ENCODE data around the gene HSP90AB1. TPM values are rescaled to one million over a fixed set of nuclear protein-coding genes. Genes with fewer than 3 reads are reported as not detected.

The HSP90AB1 gene
- total RNA-seq, 1 experiment from 2014 or later: 1,986 TPM

- Histone ChIP-seq H2AFZ (ENCODE audit: low read length) (no peak overlapping the region), H2AK5ac (ENCODE audit: insufficient read length, low read length) (no peak overlapping the region), H2BK20ac (ENCODE audit: low read depth, low read length, poor library complexity, severe bottlenecking) (no peak overlapping the region), H3K56ac (ENCODE audit: insufficient read length, low read depth, low read length) (no peak overlapping the region), H3K79me2 (ENCODE audit: insufficient read depth, low read length) (peaks cover 27% of the 10 kb centered on the region), H2BK12ac (ENCODE audit: insufficient read length, low read depth, low read length) (no peak overlapping the region), H3K9ac (ENCODE audit: extremely low read depth, insufficient read length, low read length) (no peak overlapping the region), H4K20me1 (ENCODE audit: control insufficient read depth, insufficient read depth, insufficient read length) (no peaks in the 10 kb centered on the region), H3K23ac (ENCODE audit: insufficient read length, low read depth, low read length) (no peak overlapping the region), H3K27me3 (ENCODE audit: insufficient read depth, low read length) (no peaks in the 10 kb centered on the region), H4K5ac (ENCODE audit: insufficient read length, low read depth, low read length) (no peak overlapping the region), H2BK5ac (ENCODE audit: insufficient read length, low read length) (no peak overlapping the region), H3K18ac (ENCODE audit: insufficient read length, low read depth, low read length) (no peak overlapping the region), H3K79me1 (ENCODE audit: insufficient read depth, low read depth, low read length, poor library complexity, severe bottlenecking) (no peaks in the 10 kb centered on the region), H3T11ph (ENCODE audit: low read length) (no peak overlapping the region), H4K91ac (ENCODE audit: insufficient read length, low read depth, low read length) (no peak overlapping the region), H2BK120ac (ENCODE audit: low read depth, low read length, poor library complexity, severe bottlenecking) (no peak overlapping the region), H3K27ac (ENCODE audit: insufficient read length, low read depth, low read length) (no peak overlapping the region), H3K4me2 (ENCODE audit: insufficient read depth, insufficient read length, low read length) (peak overlapping the region; percentile 76), H2BK15ac (ENCODE audit: low read depth, low read length) (no peak overlapping the region), H4K8ac (replicated peaks; ENCODE audit: insufficient read length, low read depth, low read length) (no peak overlapping the region), H3K9me3 (ENCODE audit: control insufficient read depth, low read depth, low read length) (no peaks in the 10 kb centered on the region), H3K4ac (ENCODE audit: low read depth, low read length) (no peak overlapping the region), H3K14ac (ENCODE audit: insufficient read depth, low read length) (no peak overlapping the region), H3K23me2 (ENCODE audit: insufficient read length, low read depth, low read length, poor library complexity, severe bottlenecking) (peaks cover 10% of the 10 kb centered on the region), H3K4me1 (ENCODE audit: insufficient read depth, low read length) (peaks cover 11% of the 10 kb centered on the region; the same call in 1 of the 2 replicates)
- Mint-ChIP-seq H3K9me3 (peaks cover 3 to 4% of the 10 kb centered on the region in 2 experiments; a peak in 3 of 5 replicates), H3K27me3 (ENCODE audit: low read depth) (peaks cover 4% of the 10 kb centered on the region), H3K4me3 (peak overlapping the region; percentile 21 to 99; a peak in 4 of 5 replicates), H3K27ac (peak overlapping the region in 2 of 3 experiments; percentile 50 to 87; a peak in 4 of 7 replicates), H3K4me1 (peaks cover 45 to 48% of the 10 kb centered on the region in 2 experiments), H3K36me3 (ENCODE audit: insufficient read depth in 1 of 3, low read depth in 3 of 3) (peaks cover 68 to 82% (median 82%) of the 10 kb centered on the region in 3 experiments)
- no peak for TF ChIP-seq CTCF (conservative IDR thresholded peaks at IDR 0.05)
- WGBS (ENCODE audit: extremely low coverage, insufficient read length, low lambda C conversion rate): 92% methylated on average over 1 of the region's 6 CpGs
- DNase-seq: no peak
These were observed 3.3 kb downstream of the HSP90AB1 start for GRCh38 chr6:44250067-44250717.
